Osteoblast (primary cell): ENCODE results near the gene SOBP. TPM values are rescaled to one million over a fixed set of nuclear protein-coding genes. Genes with fewer than 3 reads are reported as not detected.

Source experiments
- DNase-seq: peaks from one replicate; pipeline ENCODE4 v3.0.0; 2011; ENCODE audit warnings: low spot score, mixed read lengths; ENCODE audit not compliant: insufficient read length; ENCODE audit errors: missing footprints
- H2AFZ ChIP-seq: 2 replicates; pipeline ENCODE4 v1.6.0; 2011; ENCODE audit warnings: mild to moderate bottlenecking, low read length
- H3K27ac ChIP-seq: 2 replicates; pipeline ENCODE4 v1.5.1; 2011; ENCODE audit warnings: mild to moderate bottlenecking, low read depth, low read length, moderate library complexity
- H3K27me3 ChIP-seq: 2 replicates; pipeline ENCODE4 v1.6.0; 2012; ENCODE audit warnings: mild to moderate bottlenecking, control low read depth, inconsistent platforms, low read length, moderate library complexity; ENCODE audit not compliant: insufficient read depth
- H3K36me3 ChIP-seq: 2 replicates; pipeline ENCODE4 v1.5.1; 2011; ENCODE audit warnings: mild to moderate bottlenecking, low read length, control low read depth, moderate library complexity; ENCODE audit not compliant: insufficient read depth
- H3K4me1 ChIP-seq: 2 replicates; pipeline ENCODE4 v1.5.1; 2011; ENCODE audit warnings: mild to moderate bottlenecking, low read length, control low read depth, moderate library complexity; ENCODE audit not compliant: insufficient read depth
- H3K4me2 ChIP-seq: 2 replicates; pipeline ENCODE4 v1.6.0; 2011; ENCODE audit warnings: mild to moderate bottlenecking, low read length; ENCODE audit not compliant: insufficient read depth
- H3K4me3 ChIP-seq: fragments of 200-600 bp; sonication (generic); 3 replicates; pipeline ENCODE4 v1.5.1; 2012; ENCODE audit warnings: mild to moderate bottlenecking, low read length, inconsistent platforms; ENCODE audit not compliant: insufficient read depth
- H3K79me2 ChIP-seq: 2 replicates; pipeline ENCODE4 v1.6.0; 2012; ENCODE audit warnings: mild to moderate bottlenecking, low read length, control low read depth, inconsistent platforms; ENCODE audit not compliant: insufficient read depth
- H3K9me3 ChIP-seq: 2 replicates; pipeline ENCODE4 v1.5.1; 2011; ENCODE audit warnings: low read depth, low read length, control low read depth
- H4K20me1 ChIP-seq: 2 replicates; pipeline ENCODE4 v1.6.0; 2012; ENCODE audit warnings: mild to moderate bottlenecking, low read length, control low read depth; ENCODE audit not compliant: insufficient read depth
- CTCF ChIP-seq: IDR thresholded peaks from 2 replicates; pipeline ENCODE4 v1.5.1; 2011; ENCODE audit warnings: mild to moderate bottlenecking, low read depth, low read length, moderate library complexity; ENCODE audit errors: extremely low read depth
- total RNA-seq: library from RNA; depleted of rRNA; stranded (reverse); fragments of >200 nt; gene quantifications from 2 replicates; pipeline ENCODE4 v1.2.3, GENCODE V29; 2012

The SOBP gene
- total RNA-seq, 1 donor = 3.6 TPM

DNA sequence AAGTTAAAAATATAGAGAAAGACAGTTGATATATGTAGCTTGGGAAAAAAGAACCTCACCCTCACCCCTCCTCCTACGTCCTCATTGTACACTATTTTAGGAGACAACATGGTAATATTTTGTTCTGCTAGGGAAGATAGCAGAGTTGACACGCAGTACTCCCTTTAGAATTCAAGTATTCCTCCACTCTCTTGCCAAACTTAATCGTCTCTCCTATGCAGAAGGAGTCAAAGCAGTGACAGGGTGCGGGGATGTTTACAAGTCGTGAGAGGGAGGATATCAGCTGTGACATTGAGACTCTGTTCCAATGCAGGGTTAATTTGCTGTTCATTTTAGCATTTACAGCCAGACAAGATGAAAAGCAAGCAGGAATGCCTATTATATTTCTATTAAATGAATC, 97.5 kb downstream of the SOBP start:
- peaks cover 6% of the 10 kb centered on the region for H3K27me3 ChIP-seq
- no peak overlapping the region for H2AFZ ChIP-seq
- no peak for TF ChIP-seq CTCF
- H3K9me3 ChIP-seq = no peaks in the 10 kb centered on the region
- no peaks in the 10 kb centered on the region for H3K36me3 ChIP-seq
- no peak overlapping the region for H3K27ac ChIP-seq
- no peaks in the 10 kb centered on the region for H4K20me1 ChIP-seq
- no peaks in the 10 kb centered on the region for H3K79me2 ChIP-seq
- H3K4me2 ChIP-seq = no peak overlapping the region
- H3K4me1 ChIP-seq = no peaks in the 10 kb centered on the region
- H3K4me3 ChIP-seq = no peak overlapping the region
- DNase-seq = no peak

DNA sequence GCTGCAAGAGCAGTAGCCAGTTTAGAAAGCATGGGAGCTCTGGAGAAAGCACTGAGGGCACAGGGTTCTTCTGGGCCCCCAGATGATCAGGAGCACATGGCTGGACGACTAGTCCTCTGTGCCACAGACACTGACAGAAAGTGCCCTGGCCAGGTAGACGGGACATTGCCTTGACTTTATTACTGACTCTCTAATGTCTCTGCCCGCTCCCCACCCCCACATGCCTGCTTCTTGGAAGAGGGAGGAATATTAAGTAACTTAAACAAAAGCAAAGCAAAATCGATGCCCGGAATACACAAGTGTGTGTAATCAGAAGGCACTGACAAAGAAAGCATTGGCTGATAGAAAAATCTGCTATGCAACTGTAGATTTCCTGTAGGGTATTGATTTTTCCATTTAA, 99.3 kb downstream of the SOBP start:
- no peak for TF ChIP-seq CTCF

DNA sequence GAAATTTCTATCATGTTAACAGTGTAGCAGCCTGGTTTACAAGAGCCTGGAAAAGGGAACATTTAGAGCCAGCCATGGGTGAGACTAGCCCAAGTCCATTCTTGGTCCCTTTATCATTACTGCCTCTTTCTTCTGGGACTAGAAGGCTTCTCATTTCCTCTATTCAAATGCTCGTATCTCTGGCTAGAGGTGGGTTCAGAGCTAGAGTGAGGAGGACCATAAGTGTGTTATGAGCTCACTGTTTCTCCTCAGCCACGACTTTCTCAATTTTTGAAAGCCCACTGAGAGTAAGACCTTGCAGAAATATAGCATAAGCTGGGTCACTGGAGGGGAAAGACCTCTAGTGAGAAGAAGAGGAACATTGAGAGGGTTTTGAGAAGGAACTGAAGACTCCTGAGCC, 100.0 kb downstream of the SOBP start:
- no peak for TF ChIP-seq CTCF
- H4K20me1 ChIP-seq = no peaks in the 10 kb centered on the region
- H3K27me3 ChIP-seq = peaks cover 6% of the 10 kb centered on the region
- DNase-seq = no peak
- H2AFZ ChIP-seq = no peak overlapping the region
- H3K9me3 ChIP-seq = no peaks in the 10 kb centered on the region
- no peak overlapping the region for H3K4me3 ChIP-seq
- no peaks in the 10 kb centered on the region for H3K79me2 ChIP-seq
- no peaks in the 10 kb centered on the region for H3K4me1 ChIP-seq
- H3K36me3 ChIP-seq = no peaks in the 10 kb centered on the region
- H3K4me2 ChIP-seq = no peak overlapping the region
- H3K27ac ChIP-seq = no peak overlapping the region

More for the DNA sequence above, 99.3 kb downstream of the SOBP start:
- Histone ChIP-seq H3K27me3 (peaks cover 6% of the 10 kb centered on the region), H3K4me1 (no peaks in the 10 kb centered on the region), H3K4me2 (no peak overlapping the region), H3K9me3 (no peaks in the 10 kb centered on the region), H3K4me3 (no peak overlapping the region), H3K27ac (no peak overlapping the region), H3K79me2 (no peaks in the 10 kb centered on the region), H2AFZ (no peak overlapping the region), H4K20me1 (no peaks in the 10 kb centered on the region), H3K36me3 (no peaks in the 10 kb centered on the region)
- no peak for DNase-seq

DNA sequence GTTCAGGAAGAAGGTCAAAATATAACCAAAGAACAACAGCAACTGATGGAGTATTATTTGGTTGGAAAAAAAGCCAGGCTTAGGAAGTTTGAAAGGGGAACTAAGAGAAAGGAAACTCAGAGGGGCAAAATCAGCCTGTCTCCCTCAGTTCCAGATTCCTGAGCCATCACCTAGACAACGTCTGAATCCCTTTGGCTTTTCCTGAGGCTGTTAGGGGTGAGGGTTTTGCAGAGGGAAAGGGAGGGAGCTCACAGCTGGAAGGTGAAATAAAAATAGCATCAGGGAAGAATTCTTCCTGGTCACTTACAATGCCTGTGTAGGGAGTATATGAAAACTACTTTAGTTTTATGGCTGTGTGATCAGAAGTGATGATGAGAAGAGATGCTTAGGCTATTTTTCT, 100.5 kb downstream of the SOBP start:
- no peak for DNase-seq
- Histone ChIP-seq H3K4me2 (no peak overlapping the region), H3K27me3 (peaks cover 6% of the 10 kb centered on the region), H3K36me3 (no peaks in the 10 kb centered on the region), H2AFZ (no peak overlapping the region), H3K4me1 (no peaks in the 10 kb centered on the region), H4K20me1 (no peaks in the 10 kb centered on the region), H3K79me2 (no peaks in the 10 kb centered on the region), H3K9me3 (no peaks in the 10 kb centered on the region), H3K27ac (no peak overlapping the region), H3K4me3 (no peak overlapping the region)
- TF ChIP-seq CTCF = no peak
